GM19099 (cell line): ENCODE results near the gene ZNF789.

Experiments
- POLR2A ChIP-seq: IDR thresholded peaks from 3 replicates; pipeline ENCODE4 v1.6.1; 2011; ENCODE audit warnings: low read depth; ENCODE audit not compliant: insufficient read length; ENCODE audit errors: extremely low read depth

Gene ZNF789

DNA sequence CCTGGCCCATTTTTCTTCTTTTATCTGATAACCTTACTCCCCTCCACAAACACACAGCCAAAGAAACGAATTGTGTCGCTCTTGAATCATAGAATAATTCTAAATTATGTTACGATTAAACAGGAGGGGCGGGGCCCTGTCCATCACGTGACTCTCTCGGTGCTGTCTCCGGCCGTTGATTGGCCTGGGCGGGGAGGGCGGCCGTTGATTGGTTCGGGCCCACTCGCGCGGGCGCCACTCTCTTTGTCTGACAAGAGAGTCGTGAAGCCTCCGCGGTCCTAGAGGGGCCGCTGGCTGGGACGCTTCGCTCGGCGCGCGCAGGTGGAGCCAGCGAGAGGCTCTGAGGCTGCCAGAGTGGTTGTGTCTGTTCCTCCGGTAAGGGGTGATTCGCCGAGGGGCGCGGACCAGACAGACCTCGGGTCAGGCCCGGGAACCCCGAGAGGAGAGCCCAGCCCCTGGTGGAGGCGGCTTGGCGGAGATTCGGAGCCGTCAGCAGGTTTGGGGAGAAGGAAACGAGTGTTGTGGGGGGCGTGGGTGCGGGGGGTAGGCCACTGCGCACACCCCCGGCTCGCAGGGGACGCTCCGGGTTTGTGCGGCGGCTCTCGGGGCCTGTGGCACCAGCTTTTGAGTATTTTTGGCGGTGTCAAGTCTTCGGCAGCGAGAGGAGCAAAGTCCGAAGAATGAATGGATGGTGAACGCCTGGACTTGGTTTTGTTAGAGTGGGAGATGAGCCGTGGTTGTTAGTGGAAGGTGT, at the start of gene ZNF789:
TSS of gene ZNF789 (plus strand) at position 330 of the 754 bp plus-strand sequence. CDS start 3,567 bp downstream, outside the sequence.
- peak; percentile 78 for TF ChIP-seq POLR2A

GRCh38 chr7:99424932-99425730, 47.6 kb upstream of the ZNF789 start:
- TF ChIP-seq POLR2A: no peak

GRCh38 chr7:99428972-99429566, 43.6 kb upstream of the ZNF789 start:
- TF ChIP-seq POLR2A: no peak

DNA sequence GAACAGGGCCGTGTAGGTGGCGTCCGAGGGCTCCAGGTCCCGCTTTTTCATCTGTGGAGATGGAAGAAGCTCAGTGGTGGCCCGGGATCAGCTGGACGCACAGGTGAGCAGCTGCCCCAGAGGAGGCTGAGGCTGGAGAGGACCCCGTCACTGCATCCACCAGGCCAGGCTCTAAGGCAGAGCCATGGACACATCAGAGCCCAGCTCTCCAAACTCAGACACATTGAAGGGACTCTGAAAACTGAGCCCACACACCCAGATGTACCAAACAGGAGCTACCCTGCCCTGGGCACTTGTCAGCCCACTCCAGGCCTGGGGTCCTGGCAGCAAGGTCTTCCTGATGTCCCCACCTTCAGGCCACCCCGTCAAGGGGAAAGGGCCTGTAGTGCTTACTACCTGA, 42.9 kb upstream of the ZNF789 start:
- no peak for TF ChIP-seq POLR2A

DNA sequence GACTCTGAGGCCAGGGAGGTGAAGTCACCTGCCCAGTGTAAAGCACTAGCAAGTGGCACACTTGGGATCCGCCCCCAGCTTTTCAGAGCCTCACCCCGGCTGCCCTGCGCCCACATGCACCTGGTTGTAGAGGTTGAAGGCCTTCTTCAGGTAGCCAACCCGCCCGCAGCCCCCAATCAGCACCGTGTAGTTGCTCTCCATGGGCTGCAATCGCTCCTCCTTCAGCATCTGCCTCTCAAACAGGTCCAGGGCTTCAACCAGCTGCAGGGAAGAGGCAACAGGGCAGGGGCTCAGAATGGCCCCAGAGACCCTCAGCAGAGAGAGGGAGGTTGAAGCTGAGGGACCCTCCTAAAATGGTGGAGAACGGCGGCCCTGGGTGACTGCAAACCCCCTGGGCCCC, 39.5 kb upstream of the ZNF789 start:
- TF ChIP-seq POLR2A: no peak

DNA sequence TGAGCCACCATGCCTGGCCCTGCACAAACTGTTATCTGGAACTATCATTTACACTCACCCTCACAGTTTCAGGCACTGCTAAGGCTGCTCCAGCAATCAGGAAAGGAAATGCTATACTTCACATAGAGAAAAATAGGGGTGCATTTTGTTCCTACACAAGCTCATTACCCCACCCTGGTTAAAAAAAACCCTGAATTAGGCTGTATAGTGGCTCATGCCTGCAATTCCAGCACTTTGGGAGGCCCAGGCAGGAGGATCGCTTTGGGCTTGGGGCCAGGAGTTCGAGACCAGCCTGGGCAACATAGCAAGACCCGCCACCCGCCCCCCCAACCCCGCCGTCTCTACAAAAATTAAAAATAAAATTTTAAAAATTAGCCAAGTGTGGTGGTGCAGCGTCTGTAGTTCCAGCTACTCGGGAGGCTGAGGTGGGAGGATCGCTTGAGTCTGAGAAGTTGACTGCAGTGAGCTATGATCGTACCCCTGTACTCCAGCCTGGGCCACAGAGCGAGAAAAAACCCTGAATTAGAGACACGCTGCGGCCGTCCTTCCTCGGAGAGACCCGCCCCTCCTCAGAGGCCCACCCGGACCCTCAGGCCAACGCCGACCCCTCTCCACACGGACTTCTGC, 34.6 kb upstream of the ZNF789 start:
- no peak for TF ChIP-seq POLR2A

DNA sequence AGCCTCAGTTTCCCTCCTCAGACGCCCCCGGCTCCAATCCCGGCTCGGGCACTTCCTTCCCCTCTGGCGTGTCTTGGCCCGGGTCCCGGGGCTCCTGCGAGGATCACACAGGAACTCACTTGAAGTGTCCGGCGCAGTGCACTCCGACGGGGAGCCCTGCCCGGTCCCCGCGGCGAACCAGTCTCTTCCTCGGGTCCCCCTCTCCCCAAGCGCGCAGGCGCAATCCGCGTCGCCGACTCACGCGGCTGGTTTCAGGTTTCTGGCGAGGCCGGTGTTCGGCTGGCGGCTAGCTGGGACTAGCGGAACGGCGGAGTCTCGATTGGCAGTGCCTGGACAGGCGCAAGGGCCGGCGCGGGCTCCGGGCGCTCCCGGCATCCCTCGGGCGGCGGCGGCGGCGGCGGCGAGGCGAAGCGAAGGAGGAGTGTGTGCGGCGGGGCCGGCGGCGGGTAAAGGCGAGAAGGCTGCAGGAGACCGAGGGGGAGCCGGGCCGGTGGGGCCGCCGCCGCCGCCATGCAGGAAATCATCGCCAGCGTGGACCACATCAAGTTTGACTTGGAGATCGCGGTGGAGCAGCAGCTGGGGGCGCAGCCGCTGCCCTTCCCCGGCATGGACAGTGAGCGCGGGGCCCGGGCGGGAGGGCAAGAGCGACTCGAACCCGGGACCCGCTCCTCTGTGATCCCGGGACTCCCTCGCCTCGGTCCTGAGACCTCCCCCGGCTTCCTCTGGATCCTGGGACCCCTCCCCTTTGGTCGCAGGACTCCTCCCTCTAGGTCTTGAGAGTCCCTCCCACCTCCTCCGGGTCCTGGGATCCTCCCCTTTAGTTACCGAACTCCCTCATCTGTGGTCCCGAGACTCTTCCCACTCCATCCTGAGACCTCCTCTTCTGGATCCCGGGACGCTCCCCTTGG, 33.9 kb upstream of the ZNF789 start, which contains the start of the genes CPSF4 and PTCD1:
TSS of gene CPSF4 (plus strand) at position 371 of the 908 bp plus-strand sequence. CDS start at position 511, 140 bp downstream.
TSS of gene PTCD1 (minus strand) at position 226 of the 908 bp plus-strand sequence. CDS start 3,556 bp downstream, outside the sequence.
- peak; percentile 83 for TF ChIP-seq POLR2A

DNA sequence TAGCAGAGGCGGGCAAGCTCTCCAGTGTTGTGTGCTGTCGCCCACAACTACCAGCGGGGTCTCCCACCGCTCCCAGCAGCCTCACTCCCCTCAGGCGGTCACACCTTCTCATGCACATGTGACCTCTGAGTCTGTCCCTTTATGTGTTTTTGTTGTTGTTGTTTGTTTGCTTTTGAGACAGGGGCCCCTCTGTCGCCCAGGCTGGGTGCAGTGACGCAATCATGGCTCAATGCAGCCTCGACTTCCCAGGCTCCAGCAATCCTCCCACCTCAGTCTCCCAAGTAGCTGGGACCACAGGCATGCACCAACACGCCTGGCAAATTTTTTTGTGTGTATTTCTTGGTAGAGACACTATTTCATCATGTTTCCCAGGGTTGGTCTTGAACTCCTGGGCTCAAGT, 32.5 kb upstream of the ZNF789 start:
- TF ChIP-seq POLR2A: no peak

- TF ChIP-seq POLR2A: no peak
Observed at GRCh38 chr7:99446096-99446495, 26.6 kb upstream of the ZNF789 start.

GRCh38 chr7:99447943-99448342, 24.7 kb upstream of the ZNF789 start:
- TF ChIP-seq POLR2A: no peak

DNA sequence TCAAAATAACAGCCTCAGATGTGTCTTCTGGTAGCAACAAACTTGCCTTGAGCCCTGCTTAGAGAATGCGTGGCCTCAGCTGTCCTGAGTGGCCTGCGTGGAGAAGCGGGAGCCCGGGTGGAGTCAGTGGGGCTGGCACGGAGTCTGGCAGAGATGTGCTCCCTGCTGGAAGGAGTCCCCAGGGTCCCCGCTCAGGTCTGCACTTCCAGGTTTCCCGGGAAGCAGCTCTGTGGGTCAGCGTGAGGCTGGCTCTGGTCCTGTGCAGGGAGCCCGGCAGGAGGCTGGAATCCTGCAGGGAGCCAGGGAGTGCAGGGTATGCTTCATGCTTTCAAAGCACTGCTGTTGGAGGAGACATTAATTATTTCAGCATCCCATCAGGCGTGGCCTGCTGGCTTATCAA, 23.8 kb upstream of the ZNF789 start:
- TF ChIP-seq POLR2A: no peak

- no peak for TF ChIP-seq POLR2A
Observed at GRCh38 chr7:99449326-99449725, 23.4 kb upstream of the ZNF789 start.

DNA sequence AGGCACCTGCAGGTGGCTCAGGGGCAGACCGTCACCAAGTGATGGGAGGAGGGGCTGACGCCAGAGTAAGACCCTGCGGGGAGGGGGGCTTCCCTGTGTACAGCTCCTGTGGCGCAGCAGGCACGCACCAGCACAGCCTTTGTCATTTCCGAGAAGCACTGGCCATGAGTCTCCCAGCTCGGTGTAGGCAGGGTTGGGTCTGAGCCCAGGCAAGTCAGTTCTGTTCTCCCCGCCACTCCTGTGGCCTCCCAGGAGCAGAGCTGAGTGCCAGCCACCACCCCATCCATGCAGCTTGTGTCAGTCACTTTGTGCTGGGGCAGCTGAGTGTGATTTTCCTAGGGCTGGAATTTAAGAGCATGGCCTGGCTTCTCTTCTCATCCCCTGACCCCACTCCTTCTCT, 20.8 kb upstream of the ZNF789 start:
- TF ChIP-seq POLR2A: no peak

GRCh38 chr7:99452541-99452940, 20.1 kb upstream of the ZNF789 start:
- TF ChIP-seq POLR2A: no peak
